Sigmoid colon (tissue), 4 donors: ENCODE measurements around the gene KCNH5.

ENCODE experiments used
- CTCF ChIP-seq, 4 experiments: fragments of 450-650 bp in 3 of 4; fragments of 200-600 bp in 1 of 4; IDR thresholded peaks; one replicate each; pipeline ENCODE4 v1.5.1; 2016 to 2019; ENCODE audit warnings: antibody characterized with exemption in 4 of 4, mild to moderate bottlenecking in 3 of 4, moderate library complexity in 2 of 4
- EP300 ChIP-seq, 4 donors: sonication (generic); formaldehyde crosslinking; IDR thresholded peaks; one replicate each; pipeline ENCODE4 v1.6.1; 2017; ENCODE audit warnings: antibody characterized with exemption in 4 of 4
- POLR2A ChIP-seq, 2 donors: fragments of 450-650 bp; IDR thresholded peaks; one replicate each; pipeline ENCODE4 v1.6.1; 2016; ENCODE audit warnings: antibody characterized with exemption in 2 of 2, mild to moderate bottlenecking in 2 of 2, moderate library complexity in 2 of 2
- POLR2AphosphoS5 ChIP-seq, 4 donors: sonication (generic); formaldehyde crosslinking; IDR thresholded peaks; one replicate each; pipeline ENCODE4 v1.6.1; 2017; ENCODE audit warnings: antibody characterized with exemption in 4 of 4

GRCh38 chr14:62743118-62743517 lies 302.1 kb downstream of the KCNH5 start:
- TF ChIP-seq CTCF (IDR thresholded peaks at IDR 0.05) (no peak), POLR2A (IDR thresholded peaks at IDR 0.05) (no peak), EP300 (IDR thresholded peaks at IDR 0.05) (no peak), POLR2AphosphoS5 (IDR thresholded peaks at IDR 0.05) (no peak)
